Cardiac fibroblast (primary cell): Measurements from ENCODE around the gene MVB12B.

ENCODE experiments used
- DNase-seq, 2 donors: peaks; one replicate each; pipeline versions ENCODE4 v3.0.0 to v3.0.0-alpha.2; 2010; ENCODE audit warnings: low read depth in 2 of 2
- H3K4me3 ChIP-seq, 2 donors: replicated peaks in 1 of 2; 1 replicate in 1 of 2; 2 replicates in 1 of 2; pipeline ENCODE4 v1.5.1; 2011; ENCODE audit warnings: low read depth in 2 of 2, low read length in 2 of 2, mild to moderate bottlenecking in 2 of 2, moderate library complexity in 1 of 2
- CTCF ChIP-seq: IDR thresholded peaks from one replicate; pipeline ENCODE4 v1.5.1; 2011; ENCODE audit warnings: low read depth, mild to moderate bottlenecking, low read length, inconsistent platforms

MVB12B gene

GRCh38 chr9:126439883-126440653, 113.4 kb downstream of the MVB12B start:
- no peak overlapping the region for H3K4me3 ChIP-seq
- no peak for DNase-seq
- no peak for TF ChIP-seq CTCF

- TF ChIP-seq CTCF: no peak
- peak in 1 of 2 donors; percentile 12 for DNase-seq
- no peak overlapping the region for H3K4me3 ChIP-seq
These were observed 114.3 kb downstream of the MVB12B start for GRCh38 chr9:126440940-126441339.

- no peak for TF ChIP-seq CTCF
- no peak overlapping the region for H3K4me3 ChIP-seq
These were observed 116.0 kb downstream of the MVB12B start for GRCh38 chr9:126442636-126443035.

GRCh38 chr9:126443144-126443543, 116.5 kb downstream of the MVB12B start:
- no peak for TF ChIP-seq CTCF
- H3K4me3 ChIP-seq: no peak overlapping the region
- no peak for DNase-seq

More at GRCh38 chr9:126442636-126443035, 116.0 kb downstream of the MVB12B start:
- no peak for DNase-seq

GRCh38 chr9:126448136-126448535, 121.5 kb downstream of the MVB12B start:
- TF ChIP-seq CTCF: no peak
- H3K4me3 ChIP-seq: no peak overlapping the region
- DNase-seq: no peak

GRCh38 chr9:126448865-126449577, 122.4 kb downstream of the MVB12B start:
- DNase-seq: no peak
- no peak overlapping the region for H3K4me3 ChIP-seq
- no peak for TF ChIP-seq CTCF
